OCI-LY7 (cell line): Measurements from ENCODE around the gene SLC13A1. TPM values are rescaled to one million over a fixed set of nuclear protein-coding genes. Genes with fewer than 3 reads are reported as not detected.

ENCODE experiments used
- BruUV-seq: library from RNA; stranded (reverse); fragments of 400-500 nt; replicated peaks from 2 replicates; lab custom pipeline; 2021; lab: Mats Ljungman, UMichigan
- CTCF ChIA-PET: fragments of 300-600 bp; sonication (Branson Sonifier 250); formaldehyde crosslinking; loops from one replicate; lab custom pipeline; 2022; ENCODE audit warnings: antibody characterized with exemption; ENCODE audit not compliant: unreplicated experiment; lab: Charles Lee
- POLR2A ChIA-PET: fragments of 300-600 bp; sonication (Branson Sonifier 250); formaldehyde crosslinking; loops from one replicate; lab custom pipeline; 2022; ENCODE audit warnings: antibody characterized with exemption; lab: Charles Lee
- DNase-seq: peaks from one replicate; pipeline ENCODE4 v3.0.0-alpha.2; 2015; ENCODE audit warnings: low spot score
- H2AFZ ChIP-seq: fragments of 200-600 bp; sonication (generic), shearing (Covaris generic); 2 replicates; pipeline ENCODE4 v1.6.1; 2014; ENCODE audit warnings: mild to moderate bottlenecking, antibody characterized with exemption, low read length, moderate library complexity
- H3K27ac ChIP-seq: fragments of 200-600 bp; sonication (generic); 2 replicates; pipeline ENCODE4 v1.5.1; 2014; ENCODE audit warnings: mixed run types, low read depth, mild to moderate bottlenecking, moderate library complexity, low read length, inconsistent platforms; ENCODE audit not compliant: poor library complexity, severe bottlenecking
- H3K36me3 ChIP-seq: fragments of 200-600 bp; sonication (generic); 2 replicates; pipeline ENCODE4 v1.6.1; 2014; ENCODE audit warnings: mild to moderate bottlenecking, antibody characterized with exemption, low read length, moderate library complexity, mixed read lengths; ENCODE audit not compliant: insufficient read depth
- H3K4me1 ChIP-seq: fragments of 200-600 bp; sonication (generic); 2 replicates; pipeline ENCODE4 v1.5.1; 2014; ENCODE audit warnings: mild to moderate bottlenecking, low read length; ENCODE audit not compliant: insufficient read depth, poor library complexity, severe bottlenecking
- H3K4me2 ChIP-seq: fragments of 200-600 bp; sonication (generic); 2 replicates; pipeline ENCODE4 v1.6.1; 2014; ENCODE audit warnings: mild to moderate bottlenecking, low read length
- H3K4me3 ChIP-seq: fragments of 200-600 bp; sonication (generic); 2 replicates; pipeline ENCODE4 v1.5.1; 2014; ENCODE audit warnings: mild to moderate bottlenecking, low read depth, low read length; ENCODE audit not compliant: poor library complexity, severe bottlenecking
- H3K79me2 ChIP-seq: fragments of 200-600 bp; sonication (generic); 2 replicates; pipeline ENCODE4 v1.6.1; 2016; ENCODE audit warnings: low read depth, mild to moderate bottlenecking, low read length, moderate library complexity, mixed read lengths; ENCODE audit not compliant: insufficient read depth
- H3K9me2 ChIP-seq: fragments of 200-600 bp; sonication (generic); 2 replicates; pipeline ENCODE4 v1.6.1; 2016; ENCODE audit warnings: mild to moderate bottlenecking, low read length, mixed read lengths; ENCODE audit not compliant: insufficient read depth
- H3K9me3 ChIP-seq: fragments of 200-600 bp; sonication (generic); 2 replicates; pipeline ENCODE4 v1.6.1; 2014; ENCODE audit warnings: mild to moderate bottlenecking, mixed run types, low read length, mixed read lengths
- H4K20me1 ChIP-seq: fragments of 200-600 bp; sonication (generic); 2 replicates; pipeline ENCODE4 v1.6.1; 2014; ENCODE audit warnings: mild to moderate bottlenecking, antibody characterized with exemption, low read length, moderate library complexity, mixed read lengths; ENCODE audit not compliant: insufficient read depth
- EZH2phosphoT487 ChIP-seq: fragments of 200-600 bp; sonication (generic); IDR thresholded peaks from 2 replicates; pipeline ENCODE4 v1.6.1; 2018; ENCODE audit warnings: low read depth, borderline replicate concordance, mild to moderate bottlenecking, mixed run types, antibody characterized with exemption, low read length, moderate library complexity, mixed read lengths
- intact Hi-C: fragments of 100-400 bp; cut with micrococcal nuclease; formaldehyde crosslinking; loops from one replicate; pipeline ENCODE4 v1.10.0; 2022; ENCODE audit not compliant: unreplicated experiment
- total RNA-seq, 2 experiments: library from RNA; depleted of rRNA in 1 of 2; stranded (reverse); fragments of >200 nt in 1 of 2; shearing (Covaris generic) in 1 of 2; gene quantifications; 2 replicates each; pipeline ENCODE4 v1.2.3, GENCODE V29; 2014 to 2022
- TF ChIP-seq, protein P1 (sequence below): fragments of 200-600 bp; sonication (generic); conservative IDR thresholded peaks from 2 replicates; pipeline ENCODE4 v1.5.1; 2014; ENCODE audit warnings: mild to moderate bottlenecking, antibody characterized with exemption, low read length, moderate library complexity, mixed read lengths

Gene SLC13A1
- total RNA-seq, 2 experiments from 2014 or later: not detected

DNA sequence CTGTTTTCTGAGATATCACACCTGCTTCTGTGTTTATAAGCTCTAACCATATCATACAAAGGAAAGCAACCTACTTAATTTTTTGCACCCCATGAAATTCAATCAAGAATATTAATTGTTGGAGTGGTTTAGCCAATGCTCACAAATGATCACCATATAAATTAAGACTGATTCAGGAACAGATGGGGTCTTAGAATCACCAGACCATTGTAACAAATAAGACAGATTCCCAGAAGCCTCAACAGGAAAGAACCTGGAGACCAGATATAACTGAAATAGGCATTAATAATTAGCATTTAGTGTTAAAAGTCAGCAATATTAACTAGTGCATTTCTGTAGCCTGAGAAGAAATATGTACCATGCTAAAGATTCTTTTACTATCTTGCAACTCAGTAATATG, 73.6 kb downstream of the SLC13A1 start:
- ChIA-PET CTCF (no interaction called here), POLR2A (interaction anchor here (0.6 to 0.7 kb wide), 3 partner anchors 20 to 739 kb away, joined by 3 read pairs; no protein-coding TSS in a partner anchor)
- no peaks in the 10 kb centered on the region for H3K9me3 ChIP-seq
- H3K9me2 ChIP-seq: no peaks in the 10 kb centered on the region
- H2AFZ ChIP-seq: no peak overlapping the region
- no peak overlapping the region for H3K4me2 ChIP-seq
- no peak overlapping the region for H3K27ac ChIP-seq
- BruUV-seq: no TSS peak
- no peaks in the 10 kb centered on the region for H3K36me3 ChIP-seq
- no peaks in the 10 kb centered on the region for H3K4me1 ChIP-seq
- intact Hi-C loops: no loop called here
- no peaks in the 10 kb centered on the region for H3K79me2 ChIP-seq
- DNase-seq: no peak
- TF ChIP-seq EZH2phosphoT487: no peak
- TF ChIP-seq, protein P1, sequence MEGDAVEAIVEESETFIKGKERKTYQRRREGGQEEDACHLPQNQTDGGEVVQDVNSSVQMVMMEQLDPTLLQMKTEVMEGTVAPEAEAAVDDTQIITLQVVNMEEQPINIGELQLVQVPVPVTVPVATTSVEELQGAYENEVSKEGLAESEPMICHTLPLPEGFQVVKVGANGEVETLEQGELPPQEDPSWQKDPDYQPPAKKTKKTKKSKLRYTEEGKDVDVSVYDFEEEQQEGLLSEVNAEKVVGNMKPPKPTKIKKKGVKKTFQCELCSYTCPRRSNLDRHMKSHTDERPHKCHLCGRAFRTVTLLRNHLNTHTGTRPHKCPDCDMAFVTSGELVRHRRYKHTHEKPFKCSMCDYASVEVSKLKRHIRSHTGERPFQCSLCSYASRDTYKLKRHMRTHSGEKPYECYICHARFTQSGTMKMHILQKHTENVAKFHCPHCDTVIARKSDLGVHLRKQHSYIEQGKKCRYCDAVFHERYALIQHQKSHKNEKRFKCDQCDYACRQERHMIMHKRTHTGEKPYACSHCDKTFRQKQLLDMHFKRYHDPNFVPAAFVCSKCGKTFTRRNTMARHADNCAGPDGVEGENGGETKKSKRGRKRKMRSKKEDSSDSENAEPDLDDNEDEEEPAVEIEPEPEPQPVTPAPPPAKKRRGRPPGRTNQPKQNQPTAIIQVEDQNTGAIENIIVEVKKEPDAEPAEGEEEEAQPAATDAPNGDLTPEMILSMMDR: no peak
- H3K4me3 ChIP-seq: no peak overlapping the region
- H4K20me1 ChIP-seq: no peaks in the 10 kb centered on the region

DNA sequence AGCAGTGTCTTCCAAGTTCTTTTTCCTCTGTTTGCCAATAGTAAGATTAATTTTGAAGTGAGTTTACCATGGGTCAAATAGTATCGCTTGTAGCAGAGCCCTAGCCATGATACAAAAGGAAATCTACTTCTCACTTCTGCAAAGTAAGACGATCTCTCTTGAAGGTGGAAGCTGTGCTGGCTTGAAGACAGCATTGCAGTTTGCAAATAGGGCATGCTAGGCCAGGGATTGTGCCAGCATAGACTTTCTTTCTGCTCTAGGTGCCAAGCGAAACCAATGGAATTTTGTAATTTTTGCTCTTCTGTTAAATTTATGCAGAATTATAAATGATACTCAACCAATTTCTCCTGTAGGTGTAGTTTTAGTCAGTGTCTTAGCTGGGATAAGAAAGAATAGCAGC, 74.5 kb downstream of the SLC13A1 start:
- POLR2A ChIA-PET: interaction anchor here (0.7 kb wide), 1 partner anchor 19 kb away, joined by 3 read pairs; no protein-coding TSS in a partner anchor
- no TSS peak for BruUV-seq

DNA sequence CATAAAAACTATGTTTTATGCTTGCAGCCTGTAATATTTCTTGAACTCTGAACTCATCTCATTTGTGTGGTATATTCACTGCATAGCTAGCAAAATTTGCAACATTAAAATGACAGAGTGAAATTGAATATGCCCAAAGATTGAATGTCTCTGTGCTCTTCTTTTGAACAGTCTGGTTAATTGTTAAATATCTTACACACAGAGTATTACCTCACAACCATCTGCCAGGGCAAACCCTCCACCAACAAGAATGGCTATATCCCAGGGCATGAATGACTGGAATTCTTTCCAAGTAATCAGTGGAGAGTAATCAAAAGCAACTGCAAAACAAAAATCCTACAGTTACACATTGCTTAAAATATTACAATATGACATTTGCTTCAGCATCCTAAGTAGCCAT, 76.9 kb downstream of the SLC13A1 start:
- ChIA-PET POLR2A (interaction anchor here (0.7 kb wide), 1 partner anchor 223 kb away, joined by 3 read pairs; no protein-coding TSS in a partner anchor), CTCF (no interaction called here)
- intact Hi-C loops: no loop called here
- Histone ChIP-seq H3K36me3 (no peaks in the 10 kb centered on the region), H3K79me2 (no peaks in the 10 kb centered on the region), H3K4me1 (no peaks in the 10 kb centered on the region), H3K9me2 (no peaks in the 10 kb centered on the region), H3K9me3 (no peaks in the 10 kb centered on the region), H4K20me1 (no peaks in the 10 kb centered on the region), H3K4me3 (no peak overlapping the region), H3K27ac (no peak overlapping the region), H2AFZ (no peak overlapping the region), H3K4me2 (no peak overlapping the region)
- no TSS peak for BruUV-seq
- TF ChIP-seq, protein P1: no peak
- TF ChIP-seq EZH2phosphoT487: no peak
- no peak for DNase-seq

More for the DNA sequence above, 74.5 kb downstream of the SLC13A1 start:
- DNase-seq: no peak
- H3K4me1 ChIP-seq: no peaks in the 10 kb centered on the region
- no peaks in the 10 kb centered on the region for H3K9me3 ChIP-seq
- H3K9me2 ChIP-seq: no peaks in the 10 kb centered on the region
- intact Hi-C loops: no loop called here
- no peak overlapping the region for H2AFZ ChIP-seq
- H3K4me2 ChIP-seq: no peak overlapping the region
- no peaks in the 10 kb centered on the region for H3K36me3 ChIP-seq
- no peak overlapping the region for H3K4me3 ChIP-seq
- CTCF ChIA-PET: no interaction called here
- H4K20me1 ChIP-seq: no peaks in the 10 kb centered on the region
- no peak for TF ChIP-seq EZH2phosphoT487
- TF ChIP-seq, protein P1: no peak
- no peaks in the 10 kb centered on the region for H3K79me2 ChIP-seq
- H3K27ac ChIP-seq: no peak overlapping the region
